ENCODE results near the gene CYB561.

Gene CYB561

GRCh38 chr17:63476854-63477479 is 30.9 kb upstream of the CYB561 start, which contains the start of gene ACE:
TSS of gene ACE (plus strand) at chr17:63477061. CDS start at chr17:63477095, 34 bp downstream.
- Histone ChIP-seq H3K27ac (ENCODE audit: extremely low read depth, low read depth, low read length) (peak within 1 kb of the TSS; percentile 61; the same call in 1 of the 2 replicates), H3K9me3 (ENCODE audit: control insufficient read depth, insufficient read depth, low read depth, low read length) (no peaks in the 10 kb centered on the region), H3K36me3 (ENCODE audit: control insufficient read depth in 2 of 2, insufficient read depth in 1 of 2, low read length in 2 of 2) (no peaks in the 10 kb centered on the region), H3K4me3 (ENCODE audit: low read depth, low read length) (peak within 1 kb of the TSS; percentile 50), H3K4me1 (ENCODE audit: control insufficient read depth, insufficient read depth, low read length) (peaks cover 13% of the 10 kb centered on the region)
- CTCF ChIA-PET, result interaction anchor here (0.6 to 8.1 kb wide), 7 partner anchors 10 to 200 kb away, joined by 3 to 159 read pairs (median 22); partner anchors contain the start of gene DCAF7
- POLR2A ChIA-PET, result interaction anchor here (0.6 to 1.1 kb wide), 2 partner anchors 74 to 145 kb away, joined by 3 to 4 read pairs; partner anchors contain the start of gene MAP3K3
- TF ChIP-seq ZNF843 (tag by site-specific recombination; IDR thresholded peaks at IDR 0.05) (no peak), KLF16 (tag by site-specific recombination; IDR thresholded peaks at IDR 0.05) (no peak), ZFP3 (tag by site-specific recombination; IDR thresholded peaks at IDR 0.05; ENCODE audit: low read depth) (no peak), ZNF701 (tag by site-specific recombination; IDR thresholded peaks at IDR 0.05) (no peak), ZNF280C (tag by site-specific recombination; IDR thresholded peaks at IDR 0.05) (no peak), ZBTB21 (tag by site-specific recombination; IDR thresholded peaks at IDR 0.05) (no peak), ZNF157 (tag by site-specific recombination; IDR thresholded peaks at IDR 0.05) (no peak), ZBTB11 (tag by site-specific recombination; conservative IDR thresholded peaks at IDR 0.05; ENCODE audit: low read depth) (no peak), INSM2 (tag by site-specific recombination; IDR thresholded peaks at IDR 0.05) (no peak), KLF9 (tag by site-specific recombination; IDR thresholded peaks at IDR 0.05; ENCODE audit: low read depth) (peak; percentile 17; the same call in 1 of the 2 replicates), ZNF24 (tag by site-specific recombination; IDR thresholded peaks at IDR 0.05) (no peak), CTCF (tag by site-specific recombination; IDR thresholded peaks at IDR 0.05) (no peak), ZNF10 (tag by site-specific recombination; IDR thresholded peaks at IDR 0.05) (no peak), ZNF660 (tag by site-specific recombination; IDR thresholded peaks at IDR 0.05) (no peak), ZNF132 (tag by site-specific recombination; IDR thresholded peaks at IDR 0.05; ENCODE audit: borderline replicate concordance) (no peak), ZNF2 (tag by site-specific recombination; IDR thresholded peaks at IDR 0.05) (no peak), FEZF1 (tag by site-specific recombination; IDR thresholded peaks at IDR 0.05) (no peak), ZNF426 (tag by site-specific recombination; IDR thresholded peaks at IDR 0.05) (no peak), HOXC10 (CRISPR knock-in tag; IDR thresholded peaks at IDR 0.05) (no peak), ZNF133 (tag by site-specific recombination; IDR thresholded peaks at IDR 0.05) (no peak), ZNF16 (tag by site-specific recombination; IDR thresholded peaks at IDR 0.05; ENCODE audit: low read depth) (no peak), RBAK (tag by site-specific recombination; IDR thresholded peaks at IDR 0.05) (no peak), ZNF239 (tag by site-specific recombination; IDR thresholded peaks at IDR 0.05) (no peak), WT1 (tag by site-specific recombination; IDR thresholded peaks at IDR 0.05) (no peak), ZSCAN16 (tag by site-specific recombination; IDR thresholded peaks at IDR 0.05) (no peak), ZNF530 (tag by site-specific recombination; IDR thresholded peaks at IDR 0.05; ENCODE audit: low read depth) (no peak), ZNF639 (tag by site-specific recombination; IDR thresholded peaks at IDR 0.05) (no peak), ZNF138 (tag by site-specific recombination; IDR thresholded peaks at IDR 0.05; ENCODE audit: borderline replicate concordance) (no peak)
